Type B pancreatic cell (in vitro differentiated cells): ENCODE data around the gene PPP3CA. TPM values are rescaled to one million over a fixed set of nuclear protein-coding genes. Genes with fewer than 3 reads are reported as not detected.
"Not testable (repeated sequence)": the region's sequence is repeated elsewhere in the genome, so short reads cannot be mapped to it uniquely, and the experiment has no call there.

Experiments used
- DNase-seq: peaks from one replicate; pipeline ENCODE4 v3.0.0; 2021; ENCODE audit warnings: mixed read lengths; ENCODE audit not compliant: unreplicated experiment; ENCODE audit errors: extremely low spot score
- H3K27ac Mint-ChIP-seq: 2 replicates; pipeline ENCODE4 v1.8.0; 2021; ENCODE audit warnings: mild to moderate bottlenecking, mixed read lengths
- H3K27me3 Mint-ChIP-seq: 2 replicates; pipeline ENCODE4 v1.8.0; 2021; ENCODE audit warnings: mixed read lengths
- H3K36me3 Mint-ChIP-seq: 2 replicates; pipeline ENCODE4 v1.8.0; 2021; ENCODE audit warnings: mixed read lengths
- H3K4me1 Mint-ChIP-seq: one replicate; pipeline ENCODE4 v1.8.0; 2021; ENCODE audit warnings: mixed read lengths; ENCODE audit not compliant: unreplicated experiment
- H3K4me3 Mint-ChIP-seq: 2 replicates; pipeline ENCODE4 v1.8.0; 2021; ENCODE audit warnings: mild to moderate bottlenecking, mixed read lengths
- H3K9me3 Mint-ChIP-seq: 2 replicates; pipeline ENCODE4 v1.8.0; 2021; ENCODE audit warnings: mixed read lengths
- CTCF ChIP-seq: fragments of 200-600 bp; sonication (generic); conservative IDR thresholded peaks from 2 replicates; pipeline ENCODE4 v1.5.0; 2021; ENCODE audit warnings: antibody characterized with exemption, mild to moderate bottlenecking
- total RNA-seq: library from RNA; stranded (reverse); gene quantifications from 2 replicates; pipeline ENCODE4 v1.2.1, GENCODE V29; 2021; ENCODE audit warnings: low replicate concordance

Gene PPP3CA
- total RNA-seq, 1 donor from 2014 or later = 35.4 TPM

GRCh38 chr4:101236097-101236496 is 111.2 kb downstream of the PPP3CA start:
- Mint-ChIP-seq H3K4me3 (no peak overlapping the region), H3K27me3 (no peaks in the 10 kb centered on the region), H3K27ac (no peak overlapping the region), H3K36me3 (no peaks in the 10 kb centered on the region), H3K9me3 (no peaks in the 10 kb centered on the region), H3K4me1 (peaks cover 19% of the 10 kb centered on the region)
- DNase-seq = no peak
- TF ChIP-seq CTCF = no peak

- not testable (repeated sequence) for H3K4me3 Mint-ChIP-seq, DNase-seq, H3K36me3 Mint-ChIP-seq, H3K27ac Mint-ChIP-seq, H3K27me3 Mint-ChIP-seq, H3K9me3 Mint-ChIP-seq
- H3K4me1 Mint-ChIP-seq = peaks cover 28% of the 10 kb centered on the region
Observed at GRCh38 chr4:101234141-101234540, 113.2 kb downstream of the PPP3CA start.

- Mint-ChIP-seq H3K9me3 (no peaks in the 10 kb centered on the region), H3K27me3 (no peaks in the 10 kb centered on the region), H3K36me3 (no peaks in the 10 kb centered on the region), H3K27ac (no peak overlapping the region), H3K4me3 (no peak overlapping the region), H3K4me1 (peaks cover 21% of the 10 kb centered on the region)
- no peak for TF ChIP-seq CTCF
- no peak for DNase-seq
Observed at GRCh38 chr4:101232074-101232776, 115.1 kb downstream of the PPP3CA start.

- Mint-ChIP-seq H3K27ac (no peak overlapping the region), H3K4me1 (peaks cover 21% of the 10 kb centered on the region), H3K9me3 (no peaks in the 10 kb centered on the region), H3K27me3 (no peaks in the 10 kb centered on the region), H3K4me3 (no peak overlapping the region), H3K36me3 (no peaks in the 10 kb centered on the region)
- no peak for DNase-seq
- no peak for TF ChIP-seq CTCF
Observed at GRCh38 chr4:101230801-101231426, 116.4 kb downstream of the PPP3CA start.

- Mint-ChIP-seq H3K27me3 (no peaks in the 10 kb centered on the region), H3K9me3 (no peaks in the 10 kb centered on the region), H3K36me3 (no peaks in the 10 kb centered on the region), H3K4me1 (peaks cover 25% of the 10 kb centered on the region), H3K27ac (no peak overlapping the region), H3K4me3 (no peak overlapping the region)
- TF ChIP-seq CTCF = no peak
- no peak for DNase-seq
Observed at GRCh38 chr4:101229116-101229515, 118.2 kb downstream of the PPP3CA start.

- no peak for DNase-seq
- H3K9me3 Mint-ChIP-seq = no peaks in the 10 kb centered on the region
- no peaks in the 10 kb centered on the region for H3K36me3 Mint-ChIP-seq
- peaks cover 30% of the 10 kb centered on the region for H3K4me1 Mint-ChIP-seq
- H3K4me3 Mint-ChIP-seq = no peak overlapping the region
- no peak overlapping the region for H3K27ac Mint-ChIP-seq
- TF ChIP-seq CTCF = no peak
- H3K27me3 Mint-ChIP-seq = no peaks in the 10 kb centered on the region
Observed at GRCh38 chr4:101227715-101228114, 119.6 kb downstream of the PPP3CA start.
